MM.1S (cell line): Measurements from ENCODE around the gene RICTOR.

Source experiments
- DNase-seq: peaks from one replicate; pipeline ENCODE4 v3.0.0-alpha.2; 2015
- H2AFZ ChIP-seq: fragments of 300-600 bp; sonication (generic); 2 replicates; pipeline ENCODE4 v1.6.0; 2016; ENCODE audit warnings: antibody characterized with exemption, low read length
- H3F3A ChIP-seq: fragments of 300-600 bp; sonication (generic); 2 replicates; pipeline ENCODE4 v1.6.1; 2016; ENCODE audit warnings: mild to moderate bottlenecking, antibody characterized with exemption, low read length, moderate library complexity, mixed read lengths; ENCODE audit not compliant: insufficient read depth
- H3K27ac ChIP-seq: fragments of 300-600 bp; sonication (generic); 2 replicates; pipeline ENCODE4 v1.5.1; 2016; ENCODE audit warnings: mild to moderate bottlenecking, low read length
- H3K27me3 ChIP-seq: fragments of 300-600 bp; sonication (generic); replicated peaks from 2 replicates; pipeline ENCODE4 v1.6.0; 2016; ENCODE audit warnings: low read length; ENCODE audit not compliant: insufficient read depth
- H3K36me3 ChIP-seq: fragments of 300-600 bp; sonication (generic); replicated peaks from 2 replicates; pipeline ENCODE4 v1.6.1; 2016; ENCODE audit warnings: mild to moderate bottlenecking, low read length, mixed read lengths; ENCODE audit not compliant: insufficient read depth
- H3K4me1 ChIP-seq: fragments of 300-600 bp; sonication (generic); 2 replicates; pipeline ENCODE4 v1.6.1; 2016; ENCODE audit warnings: low read length, mixed read lengths
- H3K4me2 ChIP-seq: fragments of 300-600 bp; sonication (generic); 2 replicates; pipeline ENCODE4 v1.6.0; 2016; ENCODE audit warnings: low read depth, low read length
- H3K4me3 ChIP-seq: fragments of 300-600 bp; sonication (generic); 2 replicates; pipeline ENCODE4 v1.5.1; 2016; ENCODE audit warnings: low read length, mixed read lengths
- H3K79me2 ChIP-seq: fragments of 300-600 bp; sonication (generic); 2 replicates; pipeline ENCODE4 v1.6.1; 2016; ENCODE audit warnings: mixed run types, low read length, mixed read lengths
- H3K9ac ChIP-seq: fragments of 300-600 bp; sonication (generic); 2 replicates; pipeline ENCODE4 v1.6.1; 2016; ENCODE audit warnings: low read length, mixed read lengths
- H3K9me2 ChIP-seq: fragments of 300-600 bp; sonication (generic); replicated peaks from 2 replicates; pipeline ENCODE4 v1.6.1; 2016; ENCODE audit warnings: mild to moderate bottlenecking, low read length, mixed read lengths; ENCODE audit not compliant: insufficient read depth
- H3K9me3 ChIP-seq: fragments of 300-600 bp; sonication (generic); replicated peaks from 2 replicates; pipeline ENCODE4 v1.6.1; 2016; ENCODE audit warnings: mild to moderate bottlenecking, low read length, mixed read lengths; ENCODE audit not compliant: insufficient read depth
- H4K20me1 ChIP-seq: fragments of 300-600 bp; sonication (generic); 2 replicates; pipeline ENCODE4 v1.6.1; 2016; ENCODE audit warnings: mild to moderate bottlenecking, low read length, moderate library complexity, mixed read lengths; ENCODE audit not compliant: insufficient read depth
- CTCF ChIP-seq: fragments of 300-600 bp; sonication (generic); IDR thresholded peaks from 2 replicates; pipeline ENCODE4 v1.5.1; 2016; ENCODE audit warnings: antibody characterized with exemption, low read length, mixed read lengths
- EZH2 ChIP-seq: fragments of 300-600 bp; sonication (generic); optimal IDR thresholded peaks from 2 replicates; pipeline ENCODE3; 2017; ENCODE audit warnings: low read depth, mild to moderate bottlenecking, antibody characterized with exemption, low read length, mixed read lengths
- EZH2phosphoT487 ChIP-seq: fragments of 300-600 bp; sonication (generic); IDR thresholded peaks from 2 replicates; pipeline ENCODE4 v1.6.1; 2018; ENCODE audit warnings: antibody characterized with exemption, low read length

The RICTOR gene

DNA sequence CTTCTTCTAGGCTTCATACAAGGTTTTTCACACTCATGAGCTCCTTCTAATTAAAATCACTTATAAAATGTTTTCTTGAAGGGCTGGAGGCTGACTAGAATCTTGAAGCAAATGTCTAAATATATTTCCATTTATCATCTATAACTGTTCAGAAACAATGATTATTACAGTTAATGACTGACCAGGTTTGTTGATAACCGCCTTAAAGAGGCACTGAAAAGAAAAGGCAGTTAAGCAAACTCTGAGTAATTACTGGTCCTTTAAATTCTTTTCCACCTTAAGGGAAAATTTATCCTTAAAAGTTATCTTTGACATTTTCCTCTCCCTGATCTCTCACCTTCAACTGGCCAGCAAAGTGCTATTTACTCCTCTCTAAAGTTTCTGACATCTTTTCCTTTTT lies 43.2 kb downstream of the RICTOR start:
- Histone ChIP-seq H3K36me3 (no peaks in the 10 kb centered on the region), H3K4me3 (no peak overlapping the region), H3F3A (no peaks in the 10 kb centered on the region), H3K27ac (no peak overlapping the region), H2AFZ (no peak overlapping the region), H4K20me1 (peaks cover 16% of the 10 kb centered on the region), H3K4me1 (no peaks in the 10 kb centered on the region), H3K4me2 (no peak overlapping the region), H3K9me3 (no peaks in the 10 kb centered on the region), H3K9ac (no peak overlapping the region), H3K79me2 (peaks cover 73% of the 10 kb centered on the region), H3K9me2 (no peaks in the 10 kb centered on the region), H3K27me3 (no peaks in the 10 kb centered on the region)
- no peak for TF ChIP-seq CTCF
- TF ChIP-seq EZH2: no peak
- no peak for TF ChIP-seq EZH2phosphoT487
- no peak for DNase-seq

- no peak overlapping the region for H3K4me2 ChIP-seq
Measured at GRCh38 chr5:39025456-39025855, 48.7 kb downstream of the RICTOR start.

GRCh38 chr5:39024884-39025283 lies 49.3 kb downstream of the RICTOR start:
- H4K20me1 ChIP-seq: 0 out of 2 replicates have a peak, but pooled peaks cover 3% of the 10 kb centered on the region
- H3K79me2 ChIP-seq: peaks cover 77% of the 10 kb centered on the region
- H3K4me1 ChIP-seq: no peaks in the 10 kb centered on the region
- no peak overlapping the region for H3K9ac ChIP-seq
- H3K27ac ChIP-seq: no peak overlapping the region
- DNase-seq: no peak
- no peak overlapping the region for H3K4me2 ChIP-seq
- no peak overlapping the region for H2AFZ ChIP-seq
- no peaks in the 10 kb centered on the region for H3K9me2 ChIP-seq
- TF ChIP-seq CTCF (no peak), EZH2 (no peak), EZH2phosphoT487 (no peak)
- no peak overlapping the region for H3K4me3 ChIP-seq
- no peaks in the 10 kb centered on the region for H3F3A ChIP-seq
- H3K36me3 ChIP-seq: no peaks in the 10 kb centered on the region; the same call in 1 of the 2 replicates
- H3K9me3 ChIP-seq: no peaks in the 10 kb centered on the region
- no peaks in the 10 kb centered on the region for H3K27me3 ChIP-seq

More at GRCh38 chr5:39025456-39025855, 48.7 kb downstream of the RICTOR start:
- Histone ChIP-seq H3K9me3 (no peaks in the 10 kb centered on the region), H3K27me3 (no peaks in the 10 kb centered on the region), H3K4me1 (no peaks in the 10 kb centered on the region), H3F3A (no peaks in the 10 kb centered on the region), H4K20me1 (0 out of 2 replicates have a peak, but pooled peaks cover 3% of the 10 kb centered on the region), H2AFZ (no peak overlapping the region), H3K27ac (no peak overlapping the region), H3K36me3 (no peaks in the 10 kb centered on the region), H3K79me2 (peaks cover 82% of the 10 kb centered on the region), H3K9me2 (no peaks in the 10 kb centered on the region), H3K9ac (no peak overlapping the region), H3K4me3 (no peak overlapping the region)
- no peak for TF ChIP-seq CTCF
- no peak for DNase-seq
